Measurements from ENCODE around the gene COX19. TPM values are rescaled to one million over a fixed set of nuclear protein-coding genes. Genes with fewer than 3 reads are reported as not detected.

COX19 gene
- polyA plus RNA-seq, 1 donor (not counting 4 experiments of a cell fraction or from before 2014, with no cell fraction given): 6.2 TPM

GRCh38 chr7:1017586-1018333 lies 42.4 kb upstream of the COX19 start:
- DNase-seq (ENCODE audit: low read depth, low spot score): no peak

GRCh38 chr7:1016577-1017531 lies 41.5 kb upstream of the COX19 start:
- Histone ChIP-seq H3K4me3 (ENCODE audit: control insufficient read depth in 2 of 3, extremely low read depth in 1 of 3, insufficient read depth in 2 of 3, low read depth in 1 of 3, low read length in 3 of 3) (no peak overlapping the region), H3K27me3 (ENCODE audit: control insufficient read depth, extremely low read depth, insufficient read depth, low read length) (no peaks in the 10 kb centered on the region), H3K36me3 (ENCODE audit: control insufficient read depth in 2 of 2, extremely low read depth in 1 of 2, insufficient read depth in 2 of 2, low read length in 2 of 2) (peaks cover 2 to 8% of the 10 kb centered on the region in 2 experiments), H3K9ac (ENCODE audit: control insufficient read depth, extremely low read depth, insufficient read depth, low read length) (no peak overlapping the region), H3K27ac (ENCODE audit: control insufficient read depth, insufficient read depth, low read length) (no peak overlapping the region), H3K9me3 (ENCODE audit: control insufficient read depth, low read depth, low read length) (no peaks in the 10 kb centered on the region), H2AFZ (ENCODE audit: control insufficient read depth, low read length) (no peak overlapping the region), H3K9me1 (ENCODE audit: control insufficient read depth, extremely low read depth, insufficient read depth, low read length) (no peaks in the 10 kb centered on the region), H3K4me1 (ENCODE audit: control insufficient read depth, extremely low read depth, insufficient read depth, low read length) (peaks cover 8% of the 10 kb centered on the region), H4K20me1 (ENCODE audit: control insufficient read depth, extremely low read depth, insufficient read depth, low read length) (peaks cover 24% of the 10 kb centered on the region), H3K4me2 (ENCODE audit: control insufficient read depth, extremely low read depth, insufficient read depth, low read depth, low read length) (no peak overlapping the region), H3K79me2 (ENCODE audit: control insufficient read depth, insufficient read depth, low read length) (peaks cover 17% of the 10 kb centered on the region)
- no peak for FAIRE-seq
- no peak for DNase-seq (ENCODE audit: low read depth, low spot score)
- TF ChIP-seq CTCF (optimal IDR thresholded peaks at IDR 0.05 in 1 of 3, IDR thresholded peaks at IDR 0.05 in 1 of 3, conservative IDR thresholded peaks at IDR 0.05 in 1 of 3; ENCODE audit: extremely low read depth in 1 of 3, insufficient read depth in 2 of 3, low read length in 3 of 3): no peak
- TF ChIP-seq EZH2 (IDR thresholded peaks at IDR 0.05; ENCODE audit: low read length): no peak
- dilution Hi-C loops (cut with MboI; ENCODE audit: extremely low pct_ligation_motif_present, low sequenced_read_pairs): no loop called here

More at GRCh38 chr7:1017586-1018333, 42.4 kb upstream of the COX19 start:
- Histone ChIP-seq H3K36me3 (ENCODE audit: control insufficient read depth in 2 of 2, extremely low read depth in 1 of 2, insufficient read depth in 2 of 2, low read length in 2 of 2) (peaks cover 2 to 8% of the 10 kb centered on the region in 2 experiments), H3K79me2 (ENCODE audit: control insufficient read depth, insufficient read depth, low read length) (peaks cover 16% of the 10 kb centered on the region), H3K9me1 (ENCODE audit: control insufficient read depth, extremely low read depth, insufficient read depth, low read length) (no peaks in the 10 kb centered on the region), H3K4me2 (ENCODE audit: control insufficient read depth, extremely low read depth, insufficient read depth, low read depth, low read length) (no peak overlapping the region), H3K9me3 (ENCODE audit: control insufficient read depth, low read depth, low read length) (no peaks in the 10 kb centered on the region), H3K27ac (ENCODE audit: control insufficient read depth, insufficient read depth, low read length) (no peak overlapping the region), H3K27me3 (ENCODE audit: control insufficient read depth, extremely low read depth, insufficient read depth, low read length) (no peaks in the 10 kb centered on the region), H3K9ac (ENCODE audit: control insufficient read depth, extremely low read depth, insufficient read depth, low read length) (no peak overlapping the region), H3K4me3 (ENCODE audit: control insufficient read depth in 2 of 3, extremely low read depth in 1 of 3, insufficient read depth in 2 of 3, low read depth in 1 of 3, low read length in 3 of 3) (no peak overlapping the region), H3K4me1 (ENCODE audit: control insufficient read depth, extremely low read depth, insufficient read depth, low read length) (peaks cover 4% of the 10 kb centered on the region), H2AFZ (ENCODE audit: control insufficient read depth, low read length) (no peak overlapping the region), H4K20me1 (ENCODE audit: control insufficient read depth, extremely low read depth, insufficient read depth, low read length) (peaks cover 24% of the 10 kb centered on the region)
- TF ChIP-seq EZH2 (IDR thresholded peaks at IDR 0.05; ENCODE audit: low read length) (no peak), CTCF (optimal IDR thresholded peaks at IDR 0.05 in 1 of 3, IDR thresholded peaks at IDR 0.05 in 1 of 3, conservative IDR thresholded peaks at IDR 0.05 in 1 of 3; ENCODE audit: extremely low read depth in 1 of 3, insufficient read depth in 2 of 3, low read length in 3 of 3) (no peak)
- dilution Hi-C loops (cut with MboI; ENCODE audit: extremely low pct_ligation_motif_present, low sequenced_read_pairs): no loop called here
- no peak for FAIRE-seq

Measured in keratinocyte (primary cell).